GM12874 (cell line): ENCODE measurements around the gene BMPR2.

Experiments used
- CTCF ChIP-seq: IDR thresholded peaks from 2 replicates; pipeline ENCODE4 v1.5.1; 2011; ENCODE audit warnings: low read depth, mild to moderate bottlenecking, control low read depth, low read length, moderate library complexity; ENCODE audit not compliant: insufficient read depth

The BMPR2 gene

GRCh38 chr2:202375609-202376408 lies at the start of gene BMPR2:
TSS of gene BMPR2 (plus strand) at chr2:202376327. CDS start at chr2:202377475, 1,148 bp downstream.
- TF ChIP-seq CTCF = no peak

GRCh38 chr2:202327858-202328257 lies 48.3 kb upstream of the BMPR2 start:
- TF ChIP-seq CTCF = no peak

- TF ChIP-seq CTCF = no peak
Observed at GRCh38 chr2:202335791-202336467, 40.2 kb upstream of the BMPR2 start.

GRCh38 chr2:202337151-202337550 lies 39.0 kb upstream of the BMPR2 start:
- no peak for TF ChIP-seq CTCF

- TF ChIP-seq CTCF = no peak
Observed at GRCh38 chr2:202337706-202338346, 38.3 kb upstream of the BMPR2 start.

GRCh38 chr2:202339071-202339870 lies 36.9 kb upstream of the BMPR2 start:
- TF ChIP-seq CTCF = no peak
